GM12878 (cell line): Measurements from ENCODE around the gene DNAJC16. TPM values are rescaled to one million over a fixed set of nuclear protein-coding genes. Genes with fewer than 3 reads are reported as not detected.
"Not testable (repeated sequence)": the region's sequence is repeated elsewhere in the genome, so short reads cannot be mapped to it uniquely, and the experiment has no call there.

Source experiments
- ATAC-seq: fragments of 200-7000 bp; cut with Tn5 transposase; 3 replicates; pipeline ENCODE4 v1.9.1; 2020; ENCODE audit warnings: mild to moderate bottlenecking, moderate library complexity
- BruUV-seq: library from RNA; stranded (reverse); fragments of 400-500 nt; replicated peaks from 2 replicates; lab custom pipeline; 2021; lab: Mats Ljungman, UMichigan
- CTCF ChIA-PET: fragments of 300-600 bp; sonication (Branson Sonifier 250); formaldehyde crosslinking; extraction: SDS; loops from one replicate; lab custom pipeline; 2021; ENCODE audit warnings: inconsistent platforms; lab: Yijun Ruan, JAX
- POLR2A ChIA-PET: fragments of 350-600 bp; formaldehyde crosslinking; extraction: SDS; loops from one replicate; lab custom pipeline; 2021; ENCODE audit warnings: inconsistent platforms; lab: Charles Lee
- RAD21 ChIA-PET: fragments of 300-600 bp; sonication (Branson Sonifier 250); formaldehyde crosslinking; loops from one replicate; lab custom pipeline; 2023; ENCODE audit warnings: antibody characterized with exemption; ENCODE audit not compliant: unreplicated experiment; lab: Charles Lee
- SMC1A ChIA-PET: fragments of 300-600 bp; sonication (Branson Sonifier 250); formaldehyde crosslinking; loops from one replicate; lab custom pipeline; 2023; ENCODE audit not compliant: unreplicated experiment, uncharacterized antibody; lab: Charles Lee
- DNase-seq: peaks from one replicate; pipeline ENCODE4 v3.0.0-alpha.2; 2011; ENCODE audit warnings: low read depth, low spot score
- FAIRE-seq: peaks from 3 replicates; lab custom pipeline; 2011; peaks lifted over from hg19 to GRCh38; lab: Jason Lieb, UNC
- H2AFZ ChIP-seq: 2 replicates; pipeline ENCODE4 v1.6.0; 2011; ENCODE audit warnings: low read depth, low read length, control low read depth; ENCODE audit not compliant: control insufficient read depth
- H3K27ac ChIP-seq: 2 replicates; pipeline ENCODE4 v1.5.1; 2011; ENCODE audit warnings: control low read depth; ENCODE audit not compliant: control insufficient read depth, insufficient read depth
- H3K27me3 ChIP-seq, 2 experiments: replicated peaks in 1 of 2; 2 replicates each; pipeline versions ENCODE4 v1.6.0 to v1.6.1; 2011; ENCODE audit warnings: low read length in 1 of 2; ENCODE audit not compliant: control insufficient read depth in 2 of 2, insufficient read depth in 2 of 2
- H3K36me3 ChIP-seq, 2 experiments: 2 replicates each; pipeline ENCODE4 v1.5.1; 2011; ENCODE audit warnings: low read length in 1 of 2; ENCODE audit not compliant: control insufficient read depth in 2 of 2, insufficient read depth in 2 of 2
- H3K4me1 ChIP-seq: 2 replicates; pipeline ENCODE4 v1.6.1; 2011; ENCODE audit warnings: mild to moderate bottlenecking, low read length, moderate library complexity, mixed read lengths; ENCODE audit not compliant: control insufficient read depth, insufficient read depth
- H3K4me2 ChIP-seq: 2 replicates; pipeline ENCODE4 v1.6.0; 2011; ENCODE audit warnings: control low read depth; ENCODE audit not compliant: control insufficient read depth, insufficient read depth
- H3K4me3 ChIP-seq: fragments of 200-600 bp; sonication (generic); 2 replicates; pipeline ENCODE4 v1.5.1; 2016
- H3K79me2 ChIP-seq: 2 replicates; pipeline ENCODE4 v1.6.0; 2011; ENCODE audit warnings: low read length; ENCODE audit not compliant: control insufficient read depth, insufficient read depth
- H3K9ac ChIP-seq: 2 replicates; pipeline ENCODE4 v1.8.0; 2011; ENCODE audit warnings: low read length, control low read depth, mixed read lengths; ENCODE audit not compliant: control insufficient read depth, insufficient read depth
- H3K9me3 ChIP-seq: replicated peaks from 3 replicates; pipeline ENCODE4 v1.5.1; 2011; ENCODE audit warnings: mild to moderate bottlenecking, low read length; ENCODE audit not compliant: control insufficient read depth, insufficient read depth
- H4K20me1 ChIP-seq: 2 replicates; pipeline ENCODE4 v1.6.0; 2011; ENCODE audit not compliant: control insufficient read depth, insufficient read depth
- WGBS: methylation state at CpG from one replicate; pipeline ENCODE4 v1.1.6; 2016; ENCODE audit warnings: low lambda C conversion rate; ENCODE audit not compliant: insufficient replicate concordance, insufficient coverage; ENCODE audit errors: missing lambda C conversion rate; 5-methylcytosine and 5-hydroxymethylcytosine counted together
- in situ Hi-C: fragments of 300-500 bp; cut with MboI; formaldehyde crosslinking; loops from 9 replicates; pipeline ENCODE4 v1.14.3; 2018; ENCODE audit warnings: mixed read lengths
- intact Hi-C: fragments of 100-400 bp; cut with micrococcal nuclease; formaldehyde crosslinking; loops from one replicate; pipeline ENCODE4 v1.14.2; 2022; ENCODE audit not compliant: unreplicated experiment
- polyA plus RNA-seq, 11 experiments: library from polyadenylated mRNA; depleted of rRNA in 4 of 11; unstranded in 6 of 11; stranded (reverse) in 5 of 11; fragments of >200 nt; fragmentation: Nextera tagmentation in 4 of 11; fragmentation: Illumina TruSeq in 1 of 11; extraction: Ambion mirVana in 4 of 11; extraction: Trizol in 1 of 11; gene quantifications; 1 replicate in 1 of 11; 2 replicates in 10 of 11; pipeline versions ENCODE4 v1.2.1 to v1.2.3, GENCODE V29; 2011 to 2016; ENCODE audit warnings: inconsistent platforms in 2 of 11, missing spikeins in 2 of 11, low read depth in 1 of 11
- total RNA-seq, 4 experiments: library from RNA; depleted of rRNA in 3 of 4; stranded (reverse); fragments of >200 nt in 3 of 4; fragmentation: Illumina TruSeq in 1 of 4; extraction: Trizol in 1 of 4; gene quantifications; 2 replicates each; pipeline versions ENCODE4 v1.2.1 to v1.2.3, GENCODE V29; 2013 to 2021

Gene DNAJC16
- total and polyA plus RNA-seq, 10 of the 15 experiments (the other 5 are each of a cell fraction or from before 2014, with no cell fraction given): 2.4 to 12.7 (median 7.8) TPM

DNA sequence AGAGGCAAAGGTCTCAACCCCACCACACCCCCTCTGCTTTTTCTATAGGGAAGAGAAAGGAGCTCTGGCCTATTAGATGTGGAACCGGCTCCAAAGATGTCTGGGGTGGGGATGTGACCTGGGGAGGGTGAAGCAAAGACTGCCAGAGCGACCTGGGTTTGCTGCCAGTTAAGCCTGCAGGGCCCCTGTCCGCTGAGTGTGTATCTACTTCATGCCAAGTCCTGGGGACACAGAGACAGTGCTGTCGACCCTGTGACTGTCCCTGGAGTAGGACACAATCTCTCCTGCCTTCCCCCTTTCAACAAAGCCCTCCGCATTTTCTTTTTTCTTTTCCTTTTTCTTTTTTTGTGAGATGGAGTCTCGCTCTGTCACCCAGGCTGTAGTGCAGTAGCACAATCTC is 44.2 kb upstream of the DNAJC16 start:
- CTCF ChIA-PET: interaction anchor here (1.6 kb wide), 1 partner anchor 259 kb away, joined by 3 read pairs; no protein-coding TSS in a partner anchor
- H3K9ac ChIP-seq, H3K79me2 ChIP-seq, H2AFZ ChIP-seq, H3K4me2 ChIP-seq, H3K27ac ChIP-seq, in situ Hi-C loops, H3K27me3 ChIP-seq, H3K4me3 ChIP-seq, H4K20me1 ChIP-seq, BruUV-seq, intact Hi-C loops, DNase-seq, POLR2A ChIA-PET, H3K36me3 ChIP-seq, SMC1A ChIA-PET, FAIRE-seq, ATAC-seq, RAD21 ChIA-PET, H3K9me3 ChIP-seq, H3K4me1 ChIP-seq: not testable (repeated sequence)
- 46% methylated on average over 5 of the region's 6 CpGs for WGBS

DNA sequence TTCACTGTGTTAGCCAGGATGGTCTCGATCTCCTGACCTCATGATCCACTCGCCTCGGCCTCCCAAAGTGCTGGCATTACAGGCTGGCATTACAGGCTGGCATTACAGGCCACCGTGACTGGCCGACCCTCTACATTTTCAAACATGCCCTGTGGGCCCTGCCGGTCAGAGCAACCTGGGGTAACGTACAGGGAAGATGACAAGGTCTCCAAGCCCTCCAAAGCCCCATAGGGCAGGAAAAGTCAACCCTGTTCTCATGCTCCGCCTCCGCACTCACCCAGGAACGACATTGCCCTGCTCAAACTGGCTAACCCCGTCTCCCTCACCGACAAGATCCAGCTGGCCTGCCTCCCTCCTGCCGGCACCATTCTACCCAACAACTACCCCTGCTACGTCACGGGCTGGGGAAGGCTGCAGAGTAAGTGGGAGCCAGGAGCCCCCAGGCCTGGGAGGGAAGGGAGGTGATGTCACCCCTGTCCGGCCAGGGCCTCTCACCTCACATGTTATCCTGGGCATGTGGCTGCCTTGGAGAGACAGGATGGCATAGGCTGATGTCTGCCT is 43.6 kb upstream of the DNAJC16 start:
- not testable (repeated sequence) for FAIRE-seq

More for the DNA sequence above, 43.6 kb upstream of the DNAJC16 start:
- DNase-seq, H4K20me1 ChIP-seq, in situ Hi-C loops, H3K4me3 ChIP-seq, POLR2A ChIA-PET, SMC1A ChIA-PET, H3K36me3 ChIP-seq, H3K9ac ChIP-seq, H2AFZ ChIP-seq, intact Hi-C loops, BruUV-seq, H3K27ac ChIP-seq, H3K9me3 ChIP-seq, H3K79me2 ChIP-seq, H3K4me1 ChIP-seq, H3K27me3 ChIP-seq, H3K4me2 ChIP-seq, ATAC-seq: not testable (repeated sequence)
- WGBS: 56% methylated on average over 16 of the region's 16 CpGs
- ChIA-PET RAD21 (interaction anchor here (0.5 kb wide), 1 partner anchor 11 kb away, joined by 3 read pairs; no protein-coding TSS in a partner anchor), CTCF (interaction anchor here (1.6 kb wide), 1 partner anchor 258 kb away, joined by 3 read pairs; no protein-coding TSS in a partner anchor)
